Glomerular visceral epithelial cell (primary cell): Measurements from ENCODE around the gene CLDN11.

Source experiments
- DNase-seq: peaks from one replicate; pipeline ENCODE4 v3.0.0-alpha.2; 2016; ENCODE audit errors: extremely low spot score

Gene CLDN11

GRCh38 chr3:170418422-170419398 lies at the start of gene CLDN11:
Gene CLDN11, plus strand, starts transcription at chr3:170418868. Its CDS starts 199 bp downstream, at chr3:170419067.
- no peak for DNase-seq

GRCh38 chr3:170368921-170369320 lies 49.7 kb upstream of the CLDN11 start:
- DNase-seq, result no peak

- DNase-seq, result no peak
Observed at GRCh38 chr3:170372190-170372879, 46.3 kb upstream of the CLDN11 start.

- peak; percentile 33 for DNase-seq
Observed at GRCh38 chr3:170383567-170383966, 35.1 kb upstream of the CLDN11 start.

GRCh38 chr3:170386468-170386867 lies 32.2 kb upstream of the CLDN11 start:
- no peak for DNase-seq

GRCh38 chr3:170387950-170388349 lies 30.7 kb upstream of the CLDN11 start:
- no peak for DNase-seq

- DNase-seq, result no peak
Observed at GRCh38 chr3:170391108-170391507, 27.6 kb upstream of the CLDN11 start.

- no peak for DNase-seq
Observed at GRCh38 chr3:170397685-170398084, 21.0 kb upstream of the CLDN11 start.

- DNase-seq, result no peak
Observed at GRCh38 chr3:170405101-170405500, 13.6 kb upstream of the CLDN11 start.

GRCh38 chr3:170410428-170411029 lies 8.1 kb upstream of the CLDN11 start:
- peak; percentile 35 for DNase-seq

GRCh38 chr3:170413291-170413690 lies 5.4 kb upstream of the CLDN11 start:
- no peak for DNase-seq

GRCh38 chr3:170414202-170414663 lies 4.4 kb upstream of the CLDN11 start:
- peak; percentile 74 for DNase-seq

GRCh38 chr3:170417090-170417489 lies 1.6 kb upstream of the CLDN11 start:
- no peak for DNase-seq

GRCh38 chr3:170419557-170420087 lies 954 bp downstream of the CLDN11 start:
- DNase-seq, result no peak

- DNase-seq, result no peak
Observed at GRCh38 chr3:170420307-170420821, 1.7 kb downstream of the CLDN11 start.

- DNase-seq, result no peak
Observed at GRCh38 chr3:170421111-170421641, 2.5 kb downstream of the CLDN11 start.

GRCh38 chr3:170421758-170422157 lies 3.1 kb downstream of the CLDN11 start:
- no peak for DNase-seq

- DNase-seq, result peak; percentile 12
Observed at GRCh38 chr3:170423001-170423615, 4.4 kb downstream of the CLDN11 start.

GRCh38 chr3:170424879-170425278 lies 6.2 kb downstream of the CLDN11 start:
- no peak for DNase-seq

- DNase-seq, result no peak
Observed at GRCh38 chr3:170425491-170426239, 7.0 kb downstream of the CLDN11 start.
